ENCODE data around the gene NCOA7. TPM values are rescaled to one million over a fixed set of nuclear protein-coding genes. Genes with fewer than 3 reads are reported as not detected.
A peak's percentile ranks its signal among the peaks of the same experiment; 100 is the strongest.

The NCOA7 gene
- total and polyA plus RNA-seq, 4 donors: 8.6 to 40.9 (median 17.6) TPM

GRCh38 chr6:125818225-125818657 lies 27.5 kb downstream of the NCOA7 start:
- no peaks in the 10 kb centered on the region for H3K27me3 ChIP-seq (ENCODE audit: control insufficient read depth in 4 of 4, insufficient read depth in 4 of 4, low read length in 3 of 4)
- H3K36me3 ChIP-seq (ENCODE audit: control insufficient read depth in 4 of 4, insufficient read depth in 3 of 4, low read depth in 1 of 4, low read length in 3 of 4): no peaks in the 10 kb centered on the region
- 21% methylated on average over 2 of the region's 2 CpGs for WGBS
- peak overlapping the region in 2 of 3 donors; percentile 3 to 38 for H3K4me3 ChIP-seq (ENCODE audit: low read depth in 1 of 3, low read length in 3 of 3)
- H3K9me3 ChIP-seq (ENCODE audit: control insufficient read depth in 4 of 4, low read length in 3 of 4): no peaks in the 10 kb centered on the region
- peak overlapping the region; percentile 66 to 72 for H3K27ac ChIP-seq (ENCODE audit: low read depth in 1 of 2, low read length in 2 of 2)
- H3K4me1 ChIP-seq (ENCODE audit: control insufficient read depth in 4 of 4, insufficient read depth in 4 of 4, low read length in 3 of 4): peaks cover 12 to 81% (median 55%) of the 10 kb centered on the region in 4 donors
- DNase-seq (ENCODE audit: low spot score): no peak
- peak overlapping the region; percentile 44 to 70 for H3K9ac ChIP-seq (ENCODE audit: low read depth in 1 of 2, low read length in 2 of 2)
- TF ChIP-seq HNF4A (conservative IDR thresholded peaks at IDR 0.05) (no peak), YY1 (IDR thresholded peaks at IDR 0.05) (no peak), RXRA (IDR thresholded peaks at IDR 0.05) (no peak), MAX (IDR thresholded peaks at IDR 0.05) (no peak), NR2F2 (IDR thresholded peaks at IDR 0.05) (no peak), EGR1 (IDR thresholded peaks at IDR 0.05; ENCODE audit: low read depth in 2 of 2) (no peak), JUND (IDR thresholded peaks at IDR 0.05) (no peak), GABPA (IDR thresholded peaks at IDR 0.05 in 1 of 2, conservative IDR thresholded peaks at IDR 0.05 in 1 of 2) (no peak), SP1 (IDR thresholded peaks at IDR 0.05) (no peak), FOXA2 (IDR thresholded peaks at IDR 0.05) (no peak), REST (IDR thresholded peaks at IDR 0.05) (no peak), RAD21 (IDR thresholded peaks at IDR 0.05) (no peak), HNF4G (IDR thresholded peaks at IDR 0.05) (no peak), CTCF (IDR thresholded peaks at IDR 0.05; ENCODE audit: low read depth, low read length, missing input control) (no peak), FOXA1 (IDR thresholded peaks at IDR 0.05) (no peak), TAF1 (conservative IDR thresholded peaks at IDR 0.05) (no peak)
- TF ChIP-seq, protein P1, sequence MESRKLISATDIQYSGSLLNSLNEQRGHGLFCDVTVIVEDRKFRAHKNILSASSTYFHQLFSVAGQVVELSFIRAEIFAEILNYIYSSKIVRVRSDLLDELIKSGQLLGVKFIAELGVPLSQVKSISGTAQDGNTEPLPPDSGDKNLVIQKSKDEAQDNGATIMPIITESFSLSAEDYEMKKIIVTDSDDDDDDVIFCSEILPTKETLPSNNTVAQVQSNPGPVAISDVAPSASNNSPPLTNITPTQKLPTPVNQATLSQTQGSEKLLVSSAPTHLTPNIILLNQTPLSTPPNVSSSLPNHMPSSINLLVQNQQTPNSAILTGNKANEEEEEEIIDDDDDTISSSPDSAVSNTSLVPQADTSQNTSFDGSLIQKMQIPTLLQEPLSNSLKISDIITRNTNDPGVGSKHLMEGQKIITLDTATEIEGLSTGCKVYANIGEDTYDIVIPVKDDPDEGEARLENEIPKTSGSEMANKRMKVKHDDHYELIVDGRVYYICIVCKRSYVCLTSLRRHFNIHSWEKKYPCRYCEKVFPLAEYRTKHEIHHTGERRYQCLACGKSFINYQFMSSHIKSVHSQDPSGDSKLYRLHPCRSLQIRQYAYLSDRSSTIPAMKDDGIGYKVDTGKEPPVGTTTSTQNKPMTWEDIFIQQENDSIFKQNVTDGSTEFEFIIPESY (IDR thresholded peaks at IDR 0.05): no peak
- TF ChIP-seq, protein P2, sequence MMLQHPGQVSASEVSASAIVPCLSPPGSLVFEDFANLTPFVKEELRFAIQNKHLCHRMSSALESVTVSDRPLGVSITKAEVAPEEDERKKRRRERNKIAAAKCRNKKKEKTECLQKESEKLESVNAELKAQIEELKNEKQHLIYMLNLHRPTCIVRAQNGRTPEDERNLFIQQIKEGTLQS (IDR thresholded peaks at IDR 0.05): no peak

Data from liver (tissue), 9 donors.